OCI-LY3 (cell line): ENCODE data around the gene PDE5A.
A peak's percentile ranks its signal among the peaks of the same experiment; 100 is the strongest.
"Not testable (repeated sequence)": the region's sequence is repeated elsewhere in the genome, so short reads cannot be mapped to it uniquely, and the experiment has no call there.

Source experiments
- H2AFZ ChIP-seq: fragments of 200-600, 300-600 bp; shearing (Covaris generic); 2 replicates; pipeline ENCODE4 v1.6.0; 2014; ENCODE audit warnings: antibody characterized with exemption, low read depth, low read length
- H3K27ac ChIP-seq: fragments of 200-600, 300-600 bp; sonication (generic); 2 replicates; pipeline ENCODE4 v1.5.1; 2014; ENCODE audit warnings: mild to moderate bottlenecking, low read length, moderate library complexity, mixed read lengths
- H3K27me3 ChIP-seq: fragments of 200-600, 300-600 bp; sonication (generic); 2 replicates; pipeline ENCODE4 v1.6.1; 2014; ENCODE audit warnings: low read depth, low read length, mixed read lengths
- H3K36me3 ChIP-seq: fragments of 200-600, 300-600 bp; sonication (generic); replicated peaks from 2 replicates; pipeline ENCODE3; 2014; ENCODE audit warnings: low read depth, low read length, mixed read lengths
- H3K4me1 ChIP-seq: fragments of 300-600, 200-600 bp; sonication (generic); 2 replicates; pipeline ENCODE4 v1.6.1; 2014; ENCODE audit warnings: low read length, mixed read lengths
- H3K4me2 ChIP-seq: fragments of 200-600, 300-600 bp; sonication (generic); 2 replicates; pipeline ENCODE4 v1.6.1; 2014; ENCODE audit warnings: low read length, mixed read lengths
- H3K4me3 ChIP-seq: fragments of 300-600, 200-600 bp; sonication (generic); 2 replicates; pipeline ENCODE4 v1.5.1; 2014; ENCODE audit warnings: antibody characterized with exemption, mild to moderate bottlenecking, low read length, moderate library complexity
- H3K79me2 ChIP-seq: fragments of 300-600, 200-600 bp; shearing (Covaris generic); 2 replicates; pipeline ENCODE4 v1.6.1; 2014; ENCODE audit warnings: mild to moderate bottlenecking, low read length, mixed read lengths
- H3K9ac ChIP-seq: fragments of 300-600, 200-600 bp; shearing (Covaris generic); 2 replicates; pipeline ENCODE4 v1.6.0; 2014; ENCODE audit warnings: mild to moderate bottlenecking, low read length, moderate library complexity
- H3K9me3 ChIP-seq: fragments of 200-600, 300-600 bp; shearing (Covaris generic); 2 replicates; pipeline ENCODE4 v1.6.1; 2014; ENCODE audit warnings: low read length, mixed read lengths; ENCODE audit not compliant: insufficient read depth
- H4K20me1 ChIP-seq: fragments of 200-600, 300-600 bp; sonication (generic); 2 replicates; pipeline ENCODE4 v1.6.1; 2016; ENCODE audit warnings: low read length, mixed read lengths; ENCODE audit not compliant: insufficient read depth
- CTCF ChIP-seq: fragments of 200-600, 300-600 bp; sonication (generic); IDR thresholded peaks from 2 replicates; pipeline ENCODE4 v1.5.1; 2014; ENCODE audit warnings: antibody characterized with exemption, low read length, low read depth
- EZH2phosphoT487 ChIP-seq: fragments of 200-600 bp; shearing (Covaris generic); IDR thresholded peaks from 2 replicates; pipeline ENCODE4 v1.6.1; 2018; ENCODE audit warnings: antibody characterized with exemption, mixed run types, low read depth

PDE5A gene

GRCh38 chr4:119471259-119471658 lies 157.3 kb downstream of the PDE5A start:
- H3K36me3 ChIP-seq = peaks cover 14% of the 10 kb centered on the region
- no peaks in the 10 kb centered on the region for H3K9me3 ChIP-seq
- no peaks in the 10 kb centered on the region for H3K27me3 ChIP-seq
- TF ChIP-seq EZH2phosphoT487 (no peak), CTCF (no peak)
- peak overlapping the region; percentile 47 for H3K4me2 ChIP-seq
- no peaks in the 10 kb centered on the region for H4K20me1 ChIP-seq
- no peak overlapping the region for H3K9ac ChIP-seq
- H3K79me2 ChIP-seq = no peaks in the 10 kb centered on the region
- H3K27ac ChIP-seq = peak overlapping the region; percentile 49
- peaks cover 13% of the 10 kb centered on the region for H3K4me1 ChIP-seq
- no peak overlapping the region for H3K4me3 ChIP-seq
- H2AFZ ChIP-seq = no peak overlapping the region

GRCh38 chr4:119470737-119471063 lies 157.9 kb downstream of the PDE5A start:
- H2AFZ ChIP-seq, H3K27me3 ChIP-seq, H3K79me2 ChIP-seq, H4K20me1 ChIP-seq, H3K4me3 ChIP-seq, H3K36me3 ChIP-seq, H3K27ac ChIP-seq, H3K9me3 ChIP-seq, H3K4me2 ChIP-seq, H3K9ac ChIP-seq: not testable (repeated sequence)
- H3K4me1 ChIP-seq = peaks cover 13% of the 10 kb centered on the region

GRCh38 chr4:119470021-119470736 lies 158.4 kb downstream of the PDE5A start:
- H3K9ac ChIP-seq, H4K20me1 ChIP-seq, H3K79me2 ChIP-seq, H3K9me3 ChIP-seq, H3K27me3 ChIP-seq, H3K4me2 ChIP-seq, H3K4me3 ChIP-seq, H3K27ac ChIP-seq, H3K36me3 ChIP-seq, H2AFZ ChIP-seq: not testable (repeated sequence)
- peaks cover 13% of the 10 kb centered on the region for H3K4me1 ChIP-seq

GRCh38 chr4:119469039-119469438 lies 159.6 kb downstream of the PDE5A start:
- H3K79me2 ChIP-seq, H4K20me1 ChIP-seq, H2AFZ ChIP-seq, H3K4me2 ChIP-seq, H3K9ac ChIP-seq, H3K27ac ChIP-seq, H3K36me3 ChIP-seq, H3K9me3 ChIP-seq, H3K4me3 ChIP-seq, H3K27me3 ChIP-seq: not testable (repeated sequence)
- H3K4me1 ChIP-seq = peaks cover 13% of the 10 kb centered on the region

GRCh38 chr4:119462733-119463132 lies 165.9 kb downstream of the PDE5A start:
- H3K9ac ChIP-seq, H4K20me1 ChIP-seq: not testable (repeated sequence)

GRCh38 chr4:119455734-119456133 lies 172.9 kb downstream of the PDE5A start:
- not testable (repeated sequence) for H3K9ac ChIP-seq, H3K27ac ChIP-seq, H3K36me3 ChIP-seq, H3K27me3 ChIP-seq, H3K4me1 ChIP-seq, H3K9me3 ChIP-seq, H2AFZ ChIP-seq, H4K20me1 ChIP-seq
- peaks cover 24% of the 10 kb centered on the region for H3K79me2 ChIP-seq
- H3K4me3 ChIP-seq = peak overlapping the region; percentile 48; the same call in 1 of the 2 replicates
- H3K4me2 ChIP-seq = peak overlapping the region; percentile 37; the same call in 1 of the 2 replicates

More at GRCh38 chr4:119462733-119463132, 165.9 kb downstream of the PDE5A start:
- H3K4me1 ChIP-seq, H3K4me2 ChIP-seq, H3K9me3 ChIP-seq, H3K79me2 ChIP-seq, H3K4me3 ChIP-seq, H3K27ac ChIP-seq, H3K27me3 ChIP-seq, H2AFZ ChIP-seq, H3K36me3 ChIP-seq: not testable (repeated sequence)

GRCh38 chr4:119454491-119455270 lies 173.9 kb downstream of the PDE5A start:
- H3K27me3 ChIP-seq, H3K36me3 ChIP-seq, H3K9me3 ChIP-seq, H4K20me1 ChIP-seq, H3K4me1 ChIP-seq: not testable (repeated sequence)
- peak overlapping the region; percentile 82 for H3K4me3 ChIP-seq
- peak overlapping the region; percentile 50 for H3K27ac ChIP-seq
- H2AFZ ChIP-seq = peak overlapping the region; percentile 60; the same call in 1 of the 2 replicates
- peak overlapping the region; percentile 75 for H3K9ac ChIP-seq
- H3K4me2 ChIP-seq = peak overlapping the region; percentile 38; the same call in 1 of the 2 replicates
- peaks cover 24% of the 10 kb centered on the region for H3K79me2 ChIP-seq

GRCh38 chr4:119454151-119454490 lies 174.5 kb downstream of the PDE5A start:
- H3K9ac ChIP-seq = peak overlapping the region; percentile 75
- not testable (repeated sequence) for H3K27me3 ChIP-seq, H3K4me1 ChIP-seq, H3K9me3 ChIP-seq, H4K20me1 ChIP-seq, H3K36me3 ChIP-seq
- H3K4me3 ChIP-seq = peak overlapping the region; percentile 82
- peak overlapping the region; percentile 60; the same call in 1 of the 2 replicates for H2AFZ ChIP-seq
- peak overlapping the region; percentile 38; the same call in 1 of the 2 replicates for H3K4me2 ChIP-seq
- peaks cover 24% of the 10 kb centered on the region for H3K79me2 ChIP-seq
- H3K27ac ChIP-seq = peak overlapping the region; percentile 40
